Activated CD8-positive, alpha-beta memory T cell treated with anti-CD3 and anti-CD28 coated beads, Interleukin-2, amount 50 U/mL, for 24 hours (primary cell): ENCODE data around the gene AGXT2.
A peak's percentile ranks its signal among the peaks of the same experiment; 100 is the strongest.
"Not testable (repeated sequence)": the region's sequence is repeated elsewhere in the genome, so short reads cannot be mapped to it uniquely, and the experiment has no call there.

Source experiments
- DNase-seq: peaks from one replicate; pipeline ENCODE4 v3.0.0-alpha.2; 2020; ENCODE audit errors: extremely low read depth

Gene AGXT2

DNA sequence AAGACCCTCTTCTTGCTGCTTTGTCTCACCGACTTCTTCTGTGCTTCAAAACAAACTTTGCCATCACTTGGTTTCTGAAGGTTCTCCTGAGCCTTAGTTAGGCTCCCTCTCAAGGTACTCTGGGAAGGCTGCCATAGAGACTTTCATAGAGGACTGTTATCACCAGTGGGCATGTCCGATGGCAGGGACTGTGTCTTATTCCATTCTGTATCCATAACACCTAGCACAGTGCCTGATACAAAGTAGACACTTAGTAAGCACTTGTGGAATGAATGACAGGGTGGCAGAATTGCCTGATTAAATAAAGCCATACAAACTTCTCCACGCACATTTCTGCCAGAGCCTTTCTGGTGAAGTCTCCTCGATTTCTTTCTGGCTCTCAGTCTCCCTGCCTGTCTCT lies 32.7 kb downstream of the AGXT2 start:
- DNase-seq: no peak

- no peak for DNase-seq
Measured at GRCh38 chr5:35012796-35013195, 35.0 kb downstream of the AGXT2 start.

DNA sequence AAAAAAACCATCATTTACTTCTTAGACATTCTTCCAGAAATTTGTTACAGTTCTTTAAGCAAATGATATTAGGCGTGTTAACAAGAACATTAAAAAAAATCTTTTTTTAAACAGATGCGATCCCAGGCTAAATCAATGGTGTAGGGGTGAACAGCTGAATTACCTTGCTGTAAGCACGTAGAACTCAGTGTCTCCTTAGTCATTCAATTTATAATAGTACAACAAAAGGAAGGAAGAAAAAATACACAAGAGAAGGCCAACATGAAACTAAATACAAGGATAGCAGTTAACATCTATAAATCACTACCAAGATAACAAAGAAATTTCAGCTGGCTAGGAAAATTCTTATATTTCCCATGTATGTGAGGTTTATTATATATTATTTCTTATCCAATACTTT lies 35.4 kb downstream of the AGXT2 start:
- no peak for DNase-seq

DNA sequence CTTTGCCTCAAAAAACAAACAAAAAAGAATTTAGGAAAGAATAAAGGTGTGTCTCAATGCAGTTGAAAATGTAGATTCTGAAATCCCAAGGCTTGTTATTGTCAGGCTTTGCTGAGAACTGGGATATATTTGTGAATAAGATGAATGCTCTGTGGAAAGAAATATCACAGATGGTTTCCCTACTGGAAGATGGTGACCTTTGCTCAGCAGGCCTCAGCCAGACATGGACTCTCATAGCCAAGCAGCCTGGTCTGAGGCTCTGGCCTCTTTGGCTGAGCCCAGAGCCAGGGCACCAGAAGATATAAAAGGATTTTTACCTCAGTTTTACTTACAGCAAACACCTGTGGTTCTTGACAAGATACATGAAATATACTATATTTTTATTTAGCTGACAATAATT lies 37.1 kb downstream of the AGXT2 start:
- DNase-seq: no peak

DNA sequence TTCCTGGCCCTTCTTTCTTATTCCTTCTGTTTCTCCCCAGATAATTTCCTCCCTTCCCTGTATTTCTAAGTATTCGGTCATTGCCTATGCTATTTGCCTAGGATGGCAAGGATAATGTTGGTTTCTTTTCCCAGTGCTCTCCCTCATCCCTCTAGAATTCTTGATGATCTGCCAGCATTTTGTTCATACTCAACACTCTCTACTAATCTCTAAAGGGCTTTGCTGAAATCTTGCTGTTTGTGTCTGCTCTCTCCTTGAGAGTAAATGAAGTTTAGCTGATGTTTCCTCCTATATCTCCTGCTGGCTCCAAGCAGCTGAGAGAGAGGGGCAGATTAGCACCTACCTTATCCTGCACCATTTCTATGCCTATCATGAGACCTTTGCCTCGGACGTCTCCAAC lies 38.1 kb downstream of the AGXT2 start:
- no peak for DNase-seq

DNA sequence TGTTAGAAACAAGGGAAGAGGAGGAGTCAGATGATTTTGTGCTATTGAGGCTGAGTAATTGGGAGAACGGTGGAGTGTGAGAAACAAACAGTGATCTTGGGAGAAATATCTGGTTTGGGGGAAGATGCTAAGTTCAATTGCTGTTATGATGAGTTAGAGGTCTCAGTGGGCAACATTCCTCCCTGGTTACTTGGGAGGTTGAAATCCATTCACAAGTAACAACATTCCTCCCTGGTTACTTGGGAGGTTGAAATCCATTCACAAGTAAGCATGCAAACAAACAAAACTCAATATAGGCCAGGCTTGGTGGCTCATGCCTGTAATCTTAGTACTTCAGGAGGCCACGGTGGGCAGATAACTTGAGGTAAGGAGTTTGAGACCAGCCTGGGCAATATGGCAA lies 38.7 kb downstream of the AGXT2 start:
- DNase-seq: no peak

- no peak for DNase-seq
Measured at GRCh38 chr5:35004771-35005170, 43.0 kb downstream of the AGXT2 start.

- DNase-seq: no peak
Measured at GRCh38 chr5:35004200-35004599, 43.5 kb downstream of the AGXT2 start.

- peak; percentile 12 for DNase-seq
Measured at GRCh38 chr5:35003018-35003957, 44.5 kb downstream of the AGXT2 start.

- DNase-seq: no peak
Measured at GRCh38 chr5:35002459-35002858, 45.3 kb downstream of the AGXT2 start.

DNA sequence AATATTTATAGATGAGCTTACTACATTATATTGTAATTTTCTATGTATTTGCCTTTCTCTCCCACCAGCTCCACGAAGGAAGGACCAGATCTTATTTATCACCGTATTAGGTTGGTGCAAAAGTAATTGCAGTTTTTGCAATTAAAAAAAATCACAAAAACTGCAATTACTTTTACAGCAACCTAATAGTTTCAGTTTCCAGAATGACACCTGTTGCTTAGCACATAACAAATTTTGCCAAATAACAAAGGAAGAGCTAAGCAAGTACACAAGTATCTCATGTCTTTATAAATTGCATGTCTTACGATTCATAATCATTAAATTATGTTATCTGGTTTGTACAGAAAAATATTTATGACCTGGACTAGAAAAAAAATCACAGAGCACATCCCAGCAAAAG lies 45.9 kb downstream of the AGXT2 start:
- DNase-seq: no peak

- no peak for DNase-seq
Measured at GRCh38 chr5:34998058-34998789, 49.5 kb downstream of the AGXT2 start.

DNA sequence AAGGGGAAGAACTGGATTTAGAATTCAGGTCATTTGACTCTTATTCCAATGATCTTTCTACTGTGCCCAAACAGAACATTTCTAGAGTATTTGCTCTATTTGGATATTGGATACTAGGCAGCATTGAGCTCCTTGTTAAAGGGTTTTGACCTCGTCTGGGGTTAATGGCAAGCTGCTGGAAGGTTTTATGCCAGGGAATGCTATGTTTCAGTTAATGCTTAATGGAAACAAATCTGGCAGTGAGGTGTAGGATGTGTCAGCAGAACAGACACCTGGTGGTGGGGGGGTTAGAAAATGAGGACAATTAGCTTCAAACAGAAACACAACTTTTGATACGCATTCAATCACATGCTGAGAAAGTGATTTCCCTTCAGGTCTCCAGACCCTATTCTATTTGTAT lies 51.5 kb downstream of the AGXT2 start:
- DNase-seq: no peak

- no peak for DNase-seq
Measured at GRCh38 chr5:34993951-34994350, 53.8 kb downstream of the AGXT2 start.

GRCh38 chr5:34991486-34992238 lies 56.1 kb downstream of the AGXT2 start:
- no peak for DNase-seq

- DNase-seq: no peak
Measured at GRCh38 chr5:34986965-34987364, 60.8 kb downstream of the AGXT2 start.

GRCh38 chr5:34982823-34983222 lies 64.9 kb downstream of the AGXT2 start:
- no peak for DNase-seq

- no peak for DNase-seq
Measured at GRCh38 chr5:34978681-34979080, 69.1 kb downstream of the AGXT2 start.

- DNase-seq: no peak
Measured at GRCh38 chr5:34977934-34978613, 69.7 kb downstream of the AGXT2 start.

GRCh38 chr5:34976347-34976746 lies 71.4 kb downstream of the AGXT2 start:
- DNase-seq: no peak

- DNase-seq: not testable (repeated sequence)
Measured at GRCh38 chr5:34971655-34972054, 76.1 kb downstream of the AGXT2 start.

DNA sequence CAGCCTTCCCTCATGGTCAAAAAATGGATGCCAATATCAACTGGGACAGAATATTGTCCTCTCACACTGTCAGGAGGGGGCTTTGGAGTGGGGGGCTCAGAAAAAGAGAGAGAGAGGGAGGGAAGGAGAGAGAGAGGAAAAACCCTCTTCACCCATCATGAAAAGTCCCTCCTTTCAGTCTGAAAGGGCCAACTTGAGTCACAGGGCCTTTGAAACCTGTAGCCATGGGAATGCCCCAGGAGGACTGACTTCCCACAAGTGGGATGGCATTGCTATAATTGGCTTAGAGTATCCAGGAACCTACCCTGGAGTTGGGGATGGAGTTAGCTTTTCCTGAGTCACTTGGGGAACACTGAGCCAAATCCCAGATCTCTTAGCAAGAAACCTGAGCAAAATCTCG lies 77.2 kb downstream of the AGXT2 start:
- no peak for DNase-seq
